ENCODE results near the gene YBEY.

DNA sequence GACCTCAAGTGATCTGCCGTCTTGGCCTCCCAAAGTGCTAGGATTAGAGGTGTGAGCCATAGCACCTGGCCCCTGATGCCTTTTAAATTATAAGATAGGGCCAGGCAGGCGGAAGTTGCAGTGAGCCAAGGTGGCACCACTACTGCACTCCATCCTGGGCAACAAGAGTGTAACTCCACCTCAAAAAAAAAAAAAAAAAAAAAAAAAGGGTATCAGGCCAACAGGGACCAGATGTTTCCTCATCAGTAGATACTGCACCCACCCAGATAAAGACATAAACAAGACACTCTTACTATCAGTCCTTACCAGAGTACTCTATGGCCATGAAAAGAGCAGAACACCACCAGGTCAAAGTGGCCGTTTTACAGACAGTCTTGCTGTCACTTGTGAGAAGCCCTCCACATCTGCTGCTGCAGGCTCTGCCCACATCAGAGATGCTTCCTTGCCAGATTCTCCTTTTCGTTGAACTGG lies 34.2 kb downstream of the YBEY start:
- TF ChIP-seq, protein P1, sequence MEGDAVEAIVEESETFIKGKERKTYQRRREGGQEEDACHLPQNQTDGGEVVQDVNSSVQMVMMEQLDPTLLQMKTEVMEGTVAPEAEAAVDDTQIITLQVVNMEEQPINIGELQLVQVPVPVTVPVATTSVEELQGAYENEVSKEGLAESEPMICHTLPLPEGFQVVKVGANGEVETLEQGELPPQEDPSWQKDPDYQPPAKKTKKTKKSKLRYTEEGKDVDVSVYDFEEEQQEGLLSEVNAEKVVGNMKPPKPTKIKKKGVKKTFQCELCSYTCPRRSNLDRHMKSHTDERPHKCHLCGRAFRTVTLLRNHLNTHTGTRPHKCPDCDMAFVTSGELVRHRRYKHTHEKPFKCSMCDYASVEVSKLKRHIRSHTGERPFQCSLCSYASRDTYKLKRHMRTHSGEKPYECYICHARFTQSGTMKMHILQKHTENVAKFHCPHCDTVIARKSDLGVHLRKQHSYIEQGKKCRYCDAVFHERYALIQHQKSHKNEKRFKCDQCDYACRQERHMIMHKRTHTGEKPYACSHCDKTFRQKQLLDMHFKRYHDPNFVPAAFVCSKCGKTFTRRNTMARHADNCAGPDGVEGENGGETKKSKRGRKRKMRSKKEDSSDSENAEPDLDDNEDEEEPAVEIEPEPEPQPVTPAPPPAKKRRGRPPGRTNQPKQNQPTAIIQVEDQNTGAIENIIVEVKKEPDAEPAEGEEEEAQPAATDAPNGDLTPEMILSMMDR (IDR thresholded peaks at IDR 0.05): no peak
- no peak for TF ChIP-seq POLR2A (IDR thresholded peaks at IDR 0.05)

Measured in heart left ventricle (tissue), 13 donors.